K562 (cell line): ENCODE data around the gene PRKACA. TPM values are rescaled to one million over a fixed set of nuclear protein-coding genes. Genes with fewer than 3 reads are reported as not detected.

Source experiments
- ATAC-seq: fragments of 200-7000 bp; cut with Tn5 transposase; 3 replicates; pipeline ENCODE4 v1.9.1; 2020; ENCODE audit warnings: moderate library complexity
- BruUV-seq: library from RNA; stranded (reverse); fragments of 400-500 nt; replicated peaks from 2 replicates; lab custom pipeline; 2021; lab: Mats Ljungman, UMichigan
- CTCF ChIA-PET: fragments of 300-600 bp; formaldehyde crosslinking; extraction: SDS; loops from one replicate; lab custom pipeline; 2021; ENCODE audit warnings: low intra/inter-chr PET ratio; lab: Yijun Ruan, JAX
- POLR2A ChIA-PET: fragments of 300-600, 350-650 bp; sonication (Branson Sonifier 250); formaldehyde crosslinking; extraction: SDS; loops from one replicate; lab custom pipeline; 2021; ENCODE audit warnings: antibody characterized with exemption, inconsistent platforms; lab: Yijun Ruan, JAX
- DNase-seq, 4 experiments: peaks; one replicate each; pipeline versions ENCODE4 v3.0.0 to v3.0.0-alpha.2; 2011 to 2018; ENCODE audit warnings: low spot score in 3 of 4, mixed read lengths in 3 of 4; ENCODE audit errors: extremely low read depth in 1 of 4
- FAIRE-seq: peaks from 2 replicates; lab custom pipeline; 2011; peaks lifted over from hg19 to GRCh38; lab: Jason Lieb, UNC
- H2AFZ ChIP-seq: 2 replicates; pipeline ENCODE4 v1.6.0; 2011; ENCODE audit warnings: low read depth, low read length, control low read depth, inconsistent platforms
- H3K27ac ChIP-seq: fragments of 200-600 bp; 3 replicates; pipeline ENCODE4 v1.8.0; 2011; ENCODE audit warnings: low read depth, mild to moderate bottlenecking, control low read depth, inconsistent platforms, low read length, moderate library complexity, mixed read lengths; ENCODE audit errors: extremely low read depth
- H3K27me3 ChIP-seq, 2 experiments: fragments of 300-600 bp in 1 of 2; 2 replicates in 1 of 2; 3 replicates in 1 of 2; pipeline versions ENCODE4 v1.6.0 to v1.8.0; 2011; ENCODE audit warnings: inconsistent platforms in 2 of 2, low read length in 2 of 2, mild to moderate bottlenecking in 1 of 2, mixed read lengths in 1 of 2, moderate library complexity in 1 of 2; ENCODE audit not compliant: control insufficient read depth in 2 of 2, insufficient read depth in 2 of 2
- H3K36me3 ChIP-seq: fragments of 300-600 bp; 3 replicates; pipeline ENCODE4 v1.8.0; 2011; ENCODE audit warnings: mild to moderate bottlenecking, low read length, inconsistent platforms; ENCODE audit not compliant: control insufficient read depth, insufficient read depth
- H3K4me1 ChIP-seq, 2 experiments: fragments of 200-600 bp in 1 of 2; replicated peaks in 1 of 2; 2 replicates in 1 of 2; 3 replicates in 1 of 2; pipeline versions ENCODE4 v1.5.1 to v1.8.0; 2011; ENCODE audit warnings: inconsistent platforms in 2 of 2, low read length in 2 of 2, mild to moderate bottlenecking in 1 of 2, mixed read lengths in 1 of 2, moderate library complexity in 1 of 2; ENCODE audit not compliant: control insufficient read depth in 2 of 2, insufficient read depth in 2 of 2
- H3K4me2 ChIP-seq: 2 replicates; pipeline ENCODE4 v1.6.1; 2011; ENCODE audit warnings: low read length, control low read depth, inconsistent platforms, mixed read lengths; ENCODE audit not compliant: insufficient read depth
- H3K4me3 ChIP-seq: fragments of 200-600 bp; sonication (generic), shearing (Covaris generic); 2 replicates; pipeline ENCODE4 v1.5.1; 2016; ENCODE audit warnings: control low read depth, inconsistent platforms
- H3K79me2 ChIP-seq: fragments of 200-600 bp; 3 replicates; pipeline ENCODE4 v1.8.0; 2011; ENCODE audit warnings: low read length, inconsistent platforms; ENCODE audit not compliant: control insufficient read depth, insufficient read depth
- H3K9ac ChIP-seq, 2 experiments: 2 replicates each; pipeline versions ENCODE4 v1.6.0 to v1.6.1; 2011; ENCODE audit warnings: low read depth in 2 of 2, low read length in 2 of 2, control low read depth in 1 of 2, inconsistent platforms in 1 of 2, mild to moderate bottlenecking in 1 of 2, mixed read lengths in 1 of 2; ENCODE audit not compliant: insufficient read depth in 1 of 2
- H3K9me1 ChIP-seq: one replicate; pipeline ENCODE4 v1.6.0; 2011; ENCODE audit warnings: inconsistent platforms, mild to moderate bottlenecking, low read length, moderate library complexity; ENCODE audit not compliant: control insufficient read depth, insufficient read depth
- H3K9me3 ChIP-seq: replicated peaks from 2 replicates; pipeline ENCODE4 v1.5.1; 2011; ENCODE audit warnings: low read depth, low read length, inconsistent platforms; ENCODE audit not compliant: control insufficient read depth, insufficient read depth
- H4K20me1 ChIP-seq: replicated peaks from 2 replicates; pipeline ENCODE4 v1.6.1; 2011; ENCODE audit warnings: low read length, inconsistent platforms, mixed read lengths; ENCODE audit not compliant: control insufficient read depth, insufficient read depth
- CCNT2 ChIP-seq: IDR thresholded peaks from 2 replicates; pipeline ENCODE4 v1.6.1; 2011; ENCODE audit warnings: borderline replicate concordance, low read depth, mild to moderate bottlenecking, moderate library complexity, mixed read lengths, low read length; ENCODE audit not compliant: insufficient read length; ENCODE audit errors: extremely low read depth
- CEBPZ ChIP-seq: fragments of 150-350 bp; IDR thresholded peaks from 2 replicates; pipeline ENCODE4 v1.6.1; 2014; ENCODE audit warnings: low read depth, mild to moderate bottlenecking, low read length, borderline replicate concordance
- CREBBP ChIP-seq: IDR thresholded peaks from one replicate; pipeline ENCODE4 v1.6.1; 2012; ENCODE audit warnings: low read depth, mild to moderate bottlenecking, control low read depth, inconsistent platforms, low read length
- DIDO1 ChIP-seq: fragments of 450-650 bp; IDR thresholded peaks from 2 replicates; pipeline ENCODE4 v1.6.1; 2016; ENCODE audit warnings: low read depth, missing biosample characterization, missing genetic modification characterization
- HBP1 ChIP-seq: fragments of 450-650 bp; formaldehyde crosslinking; IDR thresholded peaks from 2 replicates; pipeline ENCODE4 v1.4.0; 2022; ENCODE audit warnings: missing genetic modification characterization
- HMGN3 ChIP-seq: IDR thresholded peaks from 2 replicates; pipeline ENCODE4 v1.6.1; 2011; ENCODE audit warnings: borderline replicate concordance, low read depth, mild to moderate bottlenecking, mixed read lengths, low read length; ENCODE audit not compliant: insufficient read length; ENCODE audit errors: extremely low read depth
- NEUROD1 ChIP-seq: fragments of 150-350 bp; IDR thresholded peaks from 2 replicates; pipeline ENCODE4 v1.6.1; 2014; ENCODE audit warnings: borderline replicate concordance, low read length, low read depth; ENCODE audit not compliant: partially characterized antibody
- SMAD4 ChIP-seq: fragments of 250-450 bp; sonication (Bioruptor Pico); conservative IDR thresholded peaks from 2 replicates; pipeline ENCODE4 v1.8.0; 2021; ENCODE audit warnings: inconsistent platforms, mild to moderate bottlenecking, moderate library complexity
- YY1 ChIP-seq, 3 experiments: IDR thresholded peaks; 2 replicates each; pipeline ENCODE4 v1.6.1; 2011; ENCODE audit warnings: low read length in 2 of 3, mild to moderate bottlenecking in 2 of 3, moderate library complexity in 2 of 3, borderline replicate concordance in 1 of 3, control low read depth in 1 of 3, low read depth in 1 of 3; ENCODE audit not compliant: insufficient read depth in 3 of 3, insufficient replicate concordance in 2 of 3, control insufficient read depth in 1 of 3, insufficient read length in 1 of 3; ENCODE audit errors: extremely low read depth in 1 of 3
- ZNF263 ChIP-seq: sonication (generic); formaldehyde crosslinking; IDR thresholded peaks from 2 replicates; pipeline ENCODE4 v1.8.0; 2022; ENCODE audit warnings: mild to moderate bottlenecking, missing genetic modification reagents, borderline replicate concordance
- ZNF695 ChIP-seq: fragments of 450-650 bp; formaldehyde crosslinking; IDR thresholded peaks from 2 replicates; pipeline ENCODE4 v1.4.0; 2020; ENCODE audit warnings: mild to moderate bottlenecking, moderate library complexity
- ZNF77 ChIP-seq: fragments of 250-450 bp; sonication (Bioruptor Pico); IDR thresholded peaks from 2 replicates; pipeline ENCODE4 v1.5.0; 2020
- WGBS: fragments of 100-300 bp; shearing (Covaris generic); methylation state at CpG from one replicate; pipeline ENCODE4 v1.1.6; 2016; ENCODE audit warnings: low coverage, mixed read lengths; ENCODE audit not compliant: insufficient coverage; ENCODE audit errors: missing lambda C conversion rate; 5-methylcytosine and 5-hydroxymethylcytosine counted together
- in situ Hi-C: fragments of 300-500 bp; cut with MboI; formaldehyde crosslinking; loops from 4 replicates; pipeline ENCODE4 v1.15.0; 2018; ENCODE audit warnings: inconsistent platforms, mixed read lengths
- intact Hi-C: fragments of 100-400 bp; cut with micrococcal nuclease; formaldehyde crosslinking; loops from 2 replicates; pipeline ENCODE4 v1.14.2; 2022
- polyA plus RNA-seq, 8 experiments: library from polyadenylated mRNA; depleted of rRNA in 4 of 8; stranded (reverse) in 5 of 8; unstranded in 3 of 8; fragments of >200 nt; fragmentation: Nextera tagmentation in 2 of 8; fragmentation: Illumina TruSeq in 1 of 8; extraction: Ambion mirVana in 2 of 8; extraction: Trizol in 1 of 8; gene quantifications; 2 replicates each; pipeline versions ENCODE4 v1.2.1 to v1.2.3, GENCODE V29; 2011 to 2014; ENCODE audit warnings: inconsistent platforms in 1 of 8, missing spikeins in 1 of 8
- total RNA-seq, 7 experiments: library from RNA; depleted of rRNA in 6 of 7; stranded (reverse); fragments of >200 nt in 6 of 7; fragmentation: Illumina TruSeq in 2 of 7; extraction: Trizol in 2 of 7; gene quantifications; 2 replicates each; pipeline versions ENCODE4 v1.2.1 to v1.2.3, GENCODE V29; 2011 to 2021; ENCODE audit warnings: low replicate concordance in 1 of 7

Gene PRKACA
- total and polyA plus RNA-seq, 9 of the 15 experiments (the other 6 are each of a cell fraction or from before 2014, with no cell fraction given) = 1.2 to 63.1 (median 13.0) TPM

- peak; percentile 60 for ATAC-seq
- no peak for FAIRE-seq
- Histone ChIP-seq H2AFZ (peak within 1 kb of the TSS; percentile 90), H3K9me3 (peaks cover 10% of the 10 kb centered on the region), H3K4me1 (peaks cover 8 to 33% of the 10 kb centered on the region in 2 experiments; a peak in 3 of 5 replicates), H3K27me3 (no peaks in the 10 kb centered on the region), H3K79me2 (peaks cover 11% of the 10 kb centered on the region), H4K20me1 (no peaks in the 10 kb centered on the region), H3K9ac (peak within 1 kb of the TSS; percentile 87 to 95), H3K4me2 (peak within 1 kb of the TSS; percentile 96), H3K9me1 (no peaks in the 10 kb centered on the region), H3K27ac (peak within 1 kb of the TSS; percentile 97), H3K36me3 (peaks cover 22% of the 10 kb centered on the region; the same call in 2 of the 3 replicates), H3K4me3 (peak within 1 kb of the TSS; percentile 94)
- no CpG with 5 or more reads among the region's 65 CpGs for WGBS
- no TSS peak for BruUV-seq
- ChIA-PET CTCF (interaction anchor here (0.6 kb wide), 1 partner anchor 75 kb away, joined by 3 read pairs; no protein-coding TSS in a partner anchor), POLR2A (no interaction called here)
- DNase-seq = peak; percentile 87 to 96 (median 90)
- in situ Hi-C loops = no loop called here
- intact Hi-C loops = loop anchor here (2.0 kb wide), 1 partner anchor 46 kb away; the partner anchor contains the start of gene ASF1B
- no peak for TF ChIP-seq HBP1 (CRISPR knock-in tag)
- TF ChIP-seq ZNF77 (CRISPR knock-in tag) = no peak
- TF ChIP-seq ZNF695 (CRISPR knock-in tag) = no peak
- TF ChIP-seq CCNT2 = no peak
- peak; percentile 62 for TF ChIP-seq HMGN3
- TF ChIP-seq YY1 (IDR thresholded peaks at IDR 0.05; ENCODE audit: borderline replicate concordance in 1 of 3, control insufficient read depth in 1 of 3, extremely low read depth in 1 of 3, insufficient read depth in 3 of 3, insufficient read length in 1 of 3, insufficient replicate concordance in 2 of 3, low read depth in 1 of 3, low read length in 2 of 3) = peak in 1 of 3 experiments; percentile 4
- no peak for TF ChIP-seq DIDO1 (tag)
- TF ChIP-seq CEBPZ = no peak
- peak; percentile 12 for TF ChIP-seq NEUROD1
- peak; percentile 44 for TF ChIP-seq SMAD4
- no peak for TF ChIP-seq CREBBP
- peak; percentile 79; the same call in 1 of the 2 replicates for TF ChIP-seq ZNF263
Observed at GRCh38 chr19:14090509-14091080, 27.0 kb downstream of the PRKACA start, which contains the start of gene SAMD1. TSS of gene SAMD1 (minus strand) at chr19:14090751.
